H9 (cell line): ENCODE results near the gene CORO1A. TPM values are rescaled to one million over a fixed set of nuclear protein-coding genes. Genes with fewer than 3 reads are reported as not detected.
"Not testable (repeated sequence)": the region's sequence is repeated elsewhere in the genome, so short reads cannot be mapped to it uniquely, and the experiment has no call there.

Experiments
- DNase-seq: peaks from one replicate; pipeline ENCODE4 v3.0.0-alpha.2; 2017
- H2AFZ ChIP-seq: one replicate; pipeline ENCODE4 v1.6.1; 2013; ENCODE audit warnings: mild to moderate bottlenecking, low read length, control low read depth, moderate library complexity
- H2AK5ac ChIP-seq: 2 replicates; pipeline ENCODE4 v1.6.1; 2013; ENCODE audit warnings: low read length, control low read depth, mixed read lengths; ENCODE audit not compliant: insufficient read length
- H2BK120ac ChIP-seq: one replicate; pipeline ENCODE4 v1.6.1; 2013; ENCODE audit warnings: low read depth, mild to moderate bottlenecking, low read length, control low read depth, inconsistent platforms; ENCODE audit not compliant: poor library complexity, severe bottlenecking
- H2BK12ac ChIP-seq: 2 replicates; pipeline ENCODE4 v1.6.1; 2013; ENCODE audit warnings: low read length, control low read depth, mixed read lengths, low read depth; ENCODE audit not compliant: insufficient read length
- H2BK15ac ChIP-seq: 2 replicates; pipeline ENCODE4 v1.6.1; 2013; ENCODE audit warnings: low read depth, low read length, control low read depth
- H2BK20ac ChIP-seq: one replicate; pipeline ENCODE4 v1.6.1; 2013; ENCODE audit warnings: low read depth, mild to moderate bottlenecking, low read length, control low read depth, inconsistent platforms; ENCODE audit not compliant: poor library complexity, severe bottlenecking
- H2BK5ac ChIP-seq: 2 replicates; pipeline ENCODE4 v1.6.1; 2013; ENCODE audit warnings: low read length, control low read depth, mixed read lengths; ENCODE audit not compliant: insufficient read length
- H3K14ac ChIP-seq: 2 replicates; pipeline ENCODE4 v1.6.1; 2013; ENCODE audit warnings: low read length, control low read depth; ENCODE audit not compliant: insufficient read depth
- H3K18ac ChIP-seq: 2 replicates; pipeline ENCODE4 v1.6.1; 2013; ENCODE audit warnings: low read depth, mild to moderate bottlenecking, mixed read lengths, low read length, control low read depth; ENCODE audit not compliant: insufficient read length
- H3K23ac ChIP-seq: 2 replicates; pipeline ENCODE4 v1.6.1; 2013; ENCODE audit warnings: low read length, control low read depth, mixed read lengths, low read depth; ENCODE audit not compliant: insufficient read length
- H3K23me2 ChIP-seq: 2 replicates; pipeline ENCODE4 v1.6.1; 2013; ENCODE audit warnings: low read depth, mild to moderate bottlenecking, mixed read lengths, low read length, control low read depth; ENCODE audit not compliant: insufficient read length, poor library complexity, severe bottlenecking
- H3K27ac ChIP-seq: 2 replicates; pipeline ENCODE4 v1.5.1; 2013; ENCODE audit warnings: low read length, control low read depth, mixed read lengths, low read depth; ENCODE audit not compliant: insufficient read length
- H3K27me3 ChIP-seq: 2 replicates; pipeline ENCODE4 v1.6.1; 2013; ENCODE audit warnings: low read length, control low read depth, inconsistent platforms; ENCODE audit not compliant: insufficient read depth
- H3K4ac ChIP-seq: 2 replicates; pipeline ENCODE4 v1.6.1; 2013; ENCODE audit warnings: low read depth, mild to moderate bottlenecking, control low read depth, inconsistent platforms, low read length, moderate library complexity
- H3K4me1 ChIP-seq: 2 replicates; pipeline ENCODE4 v1.6.1; 2013; ENCODE audit warnings: low read length, control low read depth, inconsistent platforms; ENCODE audit not compliant: insufficient read depth
- H3K4me2 ChIP-seq: 2 replicates; pipeline ENCODE4 v1.6.1; 2013; ENCODE audit warnings: low read length, control low read depth, mixed read lengths; ENCODE audit not compliant: insufficient read length, insufficient read depth
- H3K56ac ChIP-seq: 2 replicates; pipeline ENCODE4 v1.6.1; 2013; ENCODE audit warnings: low read depth, mild to moderate bottlenecking, mixed read lengths, low read length, control low read depth; ENCODE audit not compliant: insufficient read length
- H3K79me1 ChIP-seq: 2 replicates; pipeline ENCODE4 v1.6.1; 2013; ENCODE audit warnings: low read depth, mild to moderate bottlenecking, moderate library complexity, low read length, control low read depth, inconsistent platforms; ENCODE audit not compliant: insufficient read depth, poor library complexity, severe bottlenecking
- H3K79me2 ChIP-seq: 2 replicates; pipeline ENCODE4 v1.6.1; 2013; ENCODE audit warnings: low read length, control low read depth, inconsistent platforms; ENCODE audit not compliant: insufficient read depth
- H3K9ac ChIP-seq: 2 replicates; pipeline ENCODE4 v1.6.1; 2013; ENCODE audit warnings: low read length, control low read depth, mixed read lengths; ENCODE audit not compliant: insufficient read length; ENCODE audit errors: extremely low read depth
- H3K9me3 ChIP-seq: one replicate; pipeline ENCODE4 v1.6.1; 2013; ENCODE audit warnings: low read depth, low read length, inconsistent platforms; ENCODE audit not compliant: control insufficient read depth
- H3T11ph ChIP-seq: one replicate; pipeline ENCODE4 v1.6.1; 2013; ENCODE audit warnings: mild to moderate bottlenecking, low read length, control low read depth, inconsistent platforms
- H4K20me1 ChIP-seq: one replicate; pipeline ENCODE4 v1.6.1; 2013; ENCODE audit not compliant: control insufficient read depth, insufficient read length, insufficient read depth
- H4K5ac ChIP-seq: 2 replicates; pipeline ENCODE4 v1.6.1; 2013; ENCODE audit warnings: low read depth, mild to moderate bottlenecking, mixed read lengths, low read length, control low read depth; ENCODE audit not compliant: insufficient read length
- H4K8ac ChIP-seq: replicated peaks from 2 replicates; pipeline ENCODE4 v1.6.1; 2013; ENCODE audit warnings: low read length, control low read depth, mixed read lengths, low read depth; ENCODE audit not compliant: insufficient read length
- H4K91ac ChIP-seq: 2 replicates; pipeline ENCODE4 v1.6.1; 2013; ENCODE audit warnings: low read depth, mild to moderate bottlenecking, moderate library complexity, mixed read lengths, low read length, control low read depth; ENCODE audit not compliant: insufficient read length
- H3K27ac Mint-ChIP-seq, 3 experiments: 2 replicates in 2 of 3; 3 replicates in 1 of 3; pipeline ENCODE4 v1.8.0; 2020 to 2021; ENCODE audit warnings: mixed read lengths in 3 of 3, mild to moderate bottlenecking in 1 of 3, moderate library complexity in 1 of 3
- H3K27me3 Mint-ChIP-seq: 2 replicates; pipeline ENCODE4 v1.8.0; 2021; ENCODE audit warnings: low read depth, mild to moderate bottlenecking, moderate library complexity, mixed read lengths
- H3K36me3 Mint-ChIP-seq, 3 experiments: 2 replicates in 2 of 3; 3 replicates in 1 of 3; pipeline ENCODE4 v1.8.0; 2020 to 2021; ENCODE audit warnings: low read depth in 3 of 3, mixed read lengths in 3 of 3; ENCODE audit not compliant: insufficient read depth in 1 of 3
- H3K4me1 Mint-ChIP-seq, 2 experiments: 2 replicates each; pipeline ENCODE4 v1.8.0; 2020; ENCODE audit warnings: mixed read lengths in 2 of 2
- H3K4me3 Mint-ChIP-seq, 2 experiments: 2 replicates in 1 of 2; 3 replicates in 1 of 2; pipeline ENCODE4 v1.8.0; 2020 to 2021; ENCODE audit warnings: mild to moderate bottlenecking in 2 of 2, mixed read lengths in 2 of 2, moderate library complexity in 1 of 2
- H3K9me3 Mint-ChIP-seq, 2 experiments: 2 replicates in 1 of 2; 3 replicates in 1 of 2; pipeline ENCODE4 v1.8.0; 2020; ENCODE audit warnings: mild to moderate bottlenecking in 2 of 2, mixed read lengths in 2 of 2, moderate library complexity in 1 of 2
- WGBS: extraction: QIAGEN DNeasy Blood & Tissue Kit; methylation state at CpG from one replicate; pipeline ENCODE4 v1.1.7; 2013; ENCODE audit warnings: missing lambda C conversion rate, low lambda C conversion rate, mixed read lengths; ENCODE audit not compliant: insufficient read length; ENCODE audit errors: extremely low coverage; 5-methylcytosine and 5-hydroxymethylcytosine counted together
- total RNA-seq: library from RNA; stranded (reverse); gene quantifications from 2 replicates; pipeline ENCODE4 v1.2.1, GENCODE V29; 2021

Gene CORO1A
- total RNA-seq, 1 experiment from 2014 or later: 4.8 TPM

DNA sequence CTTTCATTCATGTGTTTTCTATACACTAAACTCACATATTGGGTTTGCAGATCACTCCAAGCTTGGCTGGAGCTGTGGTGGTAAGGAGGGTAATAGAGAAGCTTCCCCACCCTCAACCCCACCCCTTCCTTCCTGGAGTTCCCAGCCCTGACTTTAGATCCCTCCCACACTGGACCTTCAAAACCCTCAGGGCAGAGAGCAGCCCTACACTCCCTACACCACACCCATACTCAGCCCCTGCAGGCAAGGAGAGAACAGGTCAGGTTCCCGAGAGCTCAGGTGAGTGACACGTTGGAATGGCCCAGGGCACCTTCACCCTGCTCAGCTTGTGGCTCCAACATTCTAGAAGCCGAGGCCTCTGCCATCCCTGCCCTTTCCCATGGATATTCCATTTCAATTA lies 15.6 kb downstream of the CORO1A start, which contains the start of gene SULT1A3:
Gene SULT1A3 (plus strand): TSS at position 207 of the 400 bp plus-strand sequence. CDS start 1,474 bp downstream, outside the sequence.
- H2BK5ac ChIP-seq, H3K79me1 ChIP-seq, H2BK15ac ChIP-seq, H2AFZ ChIP-seq, H3K9ac ChIP-seq, H3K9me3 Mint-ChIP-seq, H2BK12ac ChIP-seq, H3K4me2 ChIP-seq, H2BK120ac ChIP-seq, H3K18ac ChIP-seq, H4K8ac ChIP-seq, H3K79me2 ChIP-seq, H3K9me3 ChIP-seq, H4K91ac ChIP-seq, H3K14ac ChIP-seq, H2BK20ac ChIP-seq, H3T11ph ChIP-seq, DNase-seq, H3K23ac ChIP-seq, H3K27ac ChIP-seq, H3K27me3 ChIP-seq, H3K36me3 Mint-ChIP-seq, H3K27ac Mint-ChIP-seq, H3K4ac ChIP-seq, H3K56ac ChIP-seq, H3K4me3 Mint-ChIP-seq, H3K27me3 Mint-ChIP-seq, H3K4me1 Mint-ChIP-seq, H3K4me1 ChIP-seq, H4K5ac ChIP-seq, H2AK5ac ChIP-seq, H3K23me2 ChIP-seq, H4K20me1 ChIP-seq: not testable (repeated sequence)
- WGBS: no CpG with 5 or more reads among the region's 3 CpGs

DNA sequence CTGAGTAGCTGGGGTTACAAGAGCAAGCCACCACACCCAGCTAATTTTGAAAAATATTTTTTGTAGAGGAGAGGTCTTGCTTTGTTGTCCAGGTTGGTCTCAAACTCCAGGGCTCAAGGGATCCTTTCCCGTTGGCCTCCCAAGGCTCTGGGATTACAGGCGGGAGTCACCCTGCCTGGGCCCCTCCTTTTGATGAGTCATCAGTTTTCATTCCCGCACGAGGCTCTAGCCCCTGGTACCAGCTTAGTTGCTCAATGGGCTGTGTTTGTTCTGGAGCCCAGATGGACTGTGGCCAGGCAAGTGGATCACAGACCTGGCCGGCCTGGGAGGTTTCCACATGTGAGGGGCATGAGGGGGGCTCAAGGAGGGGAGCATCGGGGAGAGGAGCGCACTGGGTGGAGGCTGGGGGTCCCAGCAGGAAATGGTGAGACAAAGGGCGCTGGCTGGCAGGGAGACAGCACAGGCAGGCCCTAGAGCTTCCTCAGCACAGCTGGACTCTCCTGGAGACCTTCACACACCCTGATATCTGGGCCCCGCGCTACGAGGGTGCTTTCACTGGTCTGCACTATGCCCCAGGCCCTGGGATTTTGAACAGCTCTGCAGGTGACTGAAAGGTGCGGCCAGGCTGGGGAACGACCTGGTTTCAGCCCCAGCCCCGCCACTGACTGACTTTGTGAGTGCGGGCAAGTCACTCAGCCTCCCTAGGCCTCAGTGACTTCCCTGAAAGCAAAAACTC lies 16.4 kb downstream of the CORO1A start:
- H3K4ac ChIP-seq, H3K56ac ChIP-seq, H3K27ac Mint-ChIP-seq, H3K4me3 Mint-ChIP-seq, H3K18ac ChIP-seq, H3K27me3 Mint-ChIP-seq, H3K27me3 ChIP-seq, H2BK20ac ChIP-seq, H3K4me1 ChIP-seq, H2BK120ac ChIP-seq, H3K9me3 Mint-ChIP-seq, H2BK12ac ChIP-seq, H3K36me3 Mint-ChIP-seq, H3K79me1 ChIP-seq, H4K5ac ChIP-seq, DNase-seq, H3K4me2 ChIP-seq, H2AFZ ChIP-seq, H3K4me1 Mint-ChIP-seq, H3K9ac ChIP-seq, H4K20me1 ChIP-seq, H3K79me2 ChIP-seq, H2AK5ac ChIP-seq, H3K23ac ChIP-seq, H3K23me2 ChIP-seq, H3K14ac ChIP-seq, H4K8ac ChIP-seq, H2BK5ac ChIP-seq, H3T11ph ChIP-seq, H4K91ac ChIP-seq, H2BK15ac ChIP-seq, H3K9me3 ChIP-seq, H3K27ac ChIP-seq: not testable (repeated sequence)
- WGBS: no CpG with 5 or more reads among the region's 15 CpGs
